ENCODE results near the gene SLC25A46.

Gene SLC25A46

GRCh38 chr5:110757118-110757729, 18.4 kb downstream of the SLC25A46 start:
- Histone ChIP-seq H3K9me2 (replicated peaks; ENCODE audit: control insufficient read depth, low read length) (no peaks in the 10 kb centered on the region), H3F3A (ENCODE audit: control insufficient read depth, insufficient read depth) (peaks cover 10% of the 10 kb centered on the region), H3K4me3 (ENCODE audit: low read length) (no peak overlapping the region), H3K4me1 (ENCODE audit: control insufficient read depth, low read length) (peaks cover 8% of the 10 kb centered on the region), H3K4me2 (ENCODE audit: low read length) (no peak overlapping the region), H3K36me3 (ENCODE audit: control insufficient read depth, low read length) (peaks cover 73% of the 10 kb centered on the region), H3K9me3 (ENCODE audit: control insufficient read depth, insufficient read depth, low read length) (no peaks in the 10 kb centered on the region), H3K27ac (ENCODE audit: low read depth, low read length) (no peak overlapping the region), H3K27me3 (ENCODE audit: control insufficient read depth, low read length) (no peaks in the 10 kb centered on the region), H4K20me1 (ENCODE audit: control insufficient read depth, insufficient read depth, low read depth, low read length) (no peaks in the 10 kb centered on the region), H3K79me2 (ENCODE audit: control insufficient read depth, low read length) (no peaks in the 10 kb centered on the region)
- no peak for TF ChIP-seq EZH2phosphoT487 (IDR thresholded peaks at IDR 0.05; ENCODE audit: borderline replicate concordance, low read length)
- peak; percentile 79 for TF ChIP-seq CTCF (IDR thresholded peaks at IDR 0.05; ENCODE audit: low read depth, low read length, poor library complexity, severe bottlenecking)

GRCh38 chr5:110760158-110760557, 21.4 kb downstream of the SLC25A46 start:
- TF ChIP-seq CTCF (IDR thresholded peaks at IDR 0.05; ENCODE audit: low read depth, low read length, poor library complexity, severe bottlenecking): no peak
- no peak for TF ChIP-seq EZH2phosphoT487 (IDR thresholded peaks at IDR 0.05; ENCODE audit: borderline replicate concordance, low read length)
- H3K36me3 ChIP-seq (ENCODE audit: control insufficient read depth, low read length): peaks cover 70% of the 10 kb centered on the region

GRCh38 chr5:110768138-110768860, 29.5 kb downstream of the SLC25A46 start:
- Histone ChIP-seq H3K27ac (ENCODE audit: low read depth, low read length) (no peak overlapping the region), H3K4me2 (ENCODE audit: low read length) (no peak overlapping the region), H3K36me3 (ENCODE audit: control insufficient read depth, low read length) (no peaks in the 10 kb centered on the region), H3K27me3 (ENCODE audit: control insufficient read depth, low read length) (peaks cover 6% of the 10 kb centered on the region; the same call in 1 of the 2 replicates), H3K79me2 (ENCODE audit: control insufficient read depth, low read length) (no peaks in the 10 kb centered on the region), H4K20me1 (ENCODE audit: control insufficient read depth, insufficient read depth, low read depth, low read length) (no peaks in the 10 kb centered on the region; the same call in 1 of the 2 replicates), H3K4me3 (ENCODE audit: low read length) (no peak overlapping the region), H3K4me1 (ENCODE audit: control insufficient read depth, low read length) (no peaks in the 10 kb centered on the region), H3F3A (ENCODE audit: control insufficient read depth, insufficient read depth) (no peaks in the 10 kb centered on the region; the same call in none of the 2 replicates), H3K9me3 (ENCODE audit: control insufficient read depth, insufficient read depth, low read length) (no peaks in the 10 kb centered on the region), H3K9me2 (replicated peaks; ENCODE audit: control insufficient read depth, low read length) (no peaks in the 10 kb centered on the region; the same call in 1 of the 2 replicates)
- TF ChIP-seq CTCF (IDR thresholded peaks at IDR 0.05; ENCODE audit: low read depth, low read length, poor library complexity, severe bottlenecking) (no peak), EZH2phosphoT487 (IDR thresholded peaks at IDR 0.05; ENCODE audit: borderline replicate concordance, low read length) (no peak)

More at GRCh38 chr5:110760158-110760557, 21.4 kb downstream of the SLC25A46 start:
- Histone ChIP-seq H4K20me1 (ENCODE audit: control insufficient read depth, insufficient read depth, low read depth, low read length) (no peaks in the 10 kb centered on the region; the same call in 1 of the 2 replicates), H3K79me2 (ENCODE audit: control insufficient read depth, low read length) (no peaks in the 10 kb centered on the region), H3K4me2 (ENCODE audit: low read length) (no peak overlapping the region), H3K27ac (ENCODE audit: low read depth, low read length) (no peak overlapping the region), H3K9me3 (ENCODE audit: control insufficient read depth, insufficient read depth, low read length) (no peaks in the 10 kb centered on the region), H3K4me3 (ENCODE audit: low read length) (no peak overlapping the region), H3K4me1 (ENCODE audit: control insufficient read depth, low read length) (no peaks in the 10 kb centered on the region), H3K27me3 (ENCODE audit: control insufficient read depth, low read length) (no peaks in the 10 kb centered on the region), H3F3A (ENCODE audit: control insufficient read depth, insufficient read depth) (peaks cover 10% of the 10 kb centered on the region), H3K9me2 (replicated peaks; ENCODE audit: control insufficient read depth, low read length) (no peaks in the 10 kb centered on the region)
